GM23338 (cell line): Measurements from ENCODE around the gene NXN. TPM values are rescaled to one million over a fixed set of nuclear protein-coding genes. Genes with fewer than 3 reads are reported as not detected.

ENCODE experiments used
- ATAC-seq: fragments of 200-7000 bp; cut with Tn5 transposase; 3 replicates; pipeline ENCODE4 v1.9.1; 2020
- DNase-seq: peaks from one replicate; pipeline ENCODE4 v3.0.0-alpha.2; 2015; ENCODE audit warnings: low spot score
- H2AFZ ChIP-seq: fragments of 200-600 bp; sonication (generic); 2 replicates; pipeline ENCODE4 v1.8.0; 2016; ENCODE audit warnings: antibody characterized with exemption, mild to moderate bottlenecking, moderate library complexity
- H3F3A ChIP-seq: fragments of 200-600 bp; sonication (generic); replicated peaks from 2 replicates; pipeline ENCODE4 v1.8.0; 2017; ENCODE audit warnings: antibody characterized with exemption, mixed run types, low read depth
- H3K27ac ChIP-seq: fragments of 200-600 bp; sonication (generic); 2 replicates; pipeline ENCODE4 v1.6.1; 2016; ENCODE audit warnings: low read depth
- H3K27me3 ChIP-seq: fragments of 200-600 bp; sonication (generic); 2 replicates; pipeline ENCODE4 v1.8.0; 2016; ENCODE audit warnings: mild to moderate bottlenecking, mixed run types, moderate library complexity; ENCODE audit not compliant: insufficient read depth
- H3K36me3 ChIP-seq: fragments of 200-600 bp; sonication (generic); 2 replicates; pipeline ENCODE4 v1.8.0; 2016; ENCODE audit warnings: mild to moderate bottlenecking; ENCODE audit not compliant: insufficient read depth
- H3K4me1 ChIP-seq: fragments of 200-600 bp; sonication (generic); 2 replicates; pipeline ENCODE4 v1.8.0; 2016; ENCODE audit warnings: mild to moderate bottlenecking, moderate library complexity; ENCODE audit not compliant: insufficient read depth
- H3K4me2 ChIP-seq: fragments of 200-600 bp; sonication (generic); 2 replicates; pipeline ENCODE4 v1.7.1; 2017; ENCODE audit warnings: mixed run types
- H3K4me3 ChIP-seq: fragments of 200-600 bp; sonication (generic); 2 replicates; pipeline ENCODE4 v1.6.1; 2016; ENCODE audit warnings: mixed run types
- H3K79me2 ChIP-seq: fragments of 200-600 bp; sonication (generic); replicated peaks from 2 replicates; pipeline ENCODE4 v1.8.0; 2017; ENCODE audit warnings: mild to moderate bottlenecking; ENCODE audit not compliant: insufficient read depth
- H3K9me2 ChIP-seq: fragments of 200-600 bp; sonication (generic); 2 replicates; pipeline ENCODE4 v1.8.0; 2017; ENCODE audit not compliant: insufficient read depth
- H4K20me1 ChIP-seq: fragments of 200-600 bp; sonication (generic); replicated peaks from 2 replicates; pipeline ENCODE4 v1.8.0; 2017; ENCODE audit warnings: mild to moderate bottlenecking; ENCODE audit not compliant: insufficient read depth
- H3K27ac Mint-ChIP-seq: 2 replicates; pipeline ENCODE4 v1.8.0; 2020; ENCODE audit warnings: inconsistent platforms, mild to moderate bottlenecking, moderate library complexity, mixed read lengths
- H3K27me3 Mint-ChIP-seq: 3 replicates; pipeline ENCODE4 v1.8.0; 2022; ENCODE audit warnings: low read depth, mild to moderate bottlenecking, moderate library complexity, mixed read lengths, inconsistent platforms; ENCODE audit not compliant: insufficient read depth, poor library complexity
- H3K36me3 Mint-ChIP-seq: 3 replicates; pipeline ENCODE4 v1.8.0; 2021; ENCODE audit warnings: low read depth, mild to moderate bottlenecking, inconsistent platforms, moderate library complexity, mixed read lengths
- H3K4me1 Mint-ChIP-seq: 3 replicates; pipeline ENCODE4 v1.8.0; 2020; ENCODE audit warnings: mild to moderate bottlenecking, inconsistent platforms, mixed read lengths
- H3K4me3 Mint-ChIP-seq: 3 replicates; pipeline ENCODE4 v1.8.0; 2021; ENCODE audit warnings: moderate library complexity, mild to moderate bottlenecking, inconsistent platforms, mixed read lengths
- H3K9me3 Mint-ChIP-seq: 3 replicates; pipeline ENCODE4 v1.8.0; 2020; ENCODE audit warnings: moderate library complexity, mild to moderate bottlenecking, inconsistent platforms, mixed read lengths
- CREB1 ChIP-seq: fragments of 250-450 bp; sonication (Bioruptor Pico); IDR thresholded peaks from 2 replicates; pipeline ENCODE4 v1.5.0; 2020; ENCODE audit warnings: low read depth, mild to moderate bottlenecking, moderate library complexity
- ETS1 ChIP-seq: IDR thresholded peaks from 2 replicates; pipeline ENCODE4 v1.6.1; 2016; ENCODE audit warnings: antibody characterized with exemption
- EZH2 ChIP-seq: fragments of 200-600 bp; sonication (generic); IDR thresholded peaks from one replicate; pipeline ENCODE4 v1.8.0; 2017; ENCODE audit warnings: antibody characterized with exemption, mild to moderate bottlenecking, low read depth; ENCODE audit not compliant: unreplicated experiment
- EZH2phosphoT487 ChIP-seq: fragments of 200-600 bp; sonication (generic); IDR thresholded peaks from one replicate; pipeline ENCODE4 v1.8.1; 2018; ENCODE audit warnings: antibody characterized with exemption; ENCODE audit not compliant: unreplicated experiment
- JUNB ChIP-seq: IDR thresholded peaks from one replicate; pipeline ENCODE4 v1.6.1; 2016; ENCODE audit warnings: antibody characterized with exemption; ENCODE audit not compliant: unreplicated experiment
- NANOG ChIP-seq: IDR thresholded peaks from 2 replicates; pipeline ENCODE4 v1.6.1; 2016; ENCODE audit warnings: antibody characterized with exemption, borderline replicate concordance
- POLR2AphosphoS5 ChIP-seq: IDR thresholded peaks from 2 replicates; pipeline ENCODE4 v1.6.1; 2016; ENCODE audit warnings: antibody characterized with exemption, low read depth
- STAT1 ChIP-seq: IDR thresholded peaks from one replicate; pipeline ENCODE4 v1.6.1; 2016; ENCODE audit warnings: antibody characterized with exemption; ENCODE audit not compliant: unreplicated experiment
- ZNF114 ChIP-seq: fragments of 250-450 bp; sonication (Bioruptor Pico); IDR thresholded peaks from 2 replicates; pipeline ENCODE4 v1.5.0; 2020; ENCODE audit warnings: mild to moderate bottlenecking, moderate library complexity
- ZNF331 ChIP-seq: fragments of 250-450 bp; sonication (Bioruptor Pico); IDR thresholded peaks from 2 replicates; pipeline ENCODE4 v1.5.0; 2020; ENCODE audit warnings: low read depth, mild to moderate bottlenecking, moderate library complexity
- ZNF462 ChIP-seq: fragments of 250-450 bp; sonication (Bioruptor Pico); IDR thresholded peaks from 2 replicates; pipeline ENCODE4 v1.5.0; 2020; ENCODE audit warnings: mild to moderate bottlenecking, moderate library complexity
- polyA plus RNA-seq: library from polyadenylated mRNA; unstranded; fragments of >200 nt; fragmentation: Nextera tagmentation; extraction: Ambion mirVana; gene quantifications from 2 replicates; pipeline ENCODE4 v1.2.1, GENCODE V29; 2016
- total RNA-seq: library from RNA; depleted of rRNA; stranded (reverse); fragments of >200 nt; shearing (Covaris generic); gene quantifications from 2 replicates; pipeline ENCODE4 v1.2.3, GENCODE V29; 2014
- TF ChIP-seq, protein P1 (sequence below): IDR thresholded peaks from one replicate; pipeline ENCODE4 v1.6.1; 2018; ENCODE audit warnings: antibody characterized with exemption; ENCODE audit not compliant: unreplicated experiment
- TF ChIP-seq, protein P2 (sequence below), 2 experiments: fragments of 200-600 bp in 1 of 2; sonication (generic) in 1 of 2; conservative IDR thresholded peaks; 2 replicates each; pipeline versions ENCODE4 v1.5.1 to v1.6.1; 2016 to 2017; ENCODE audit warnings: antibody characterized with exemption in 2 of 2, low read depth in 2 of 2, mild to moderate bottlenecking in 2 of 2, moderate library complexity in 1 of 2

The NXN gene
- total and polyA plus RNA-seq, 2 experiments from 2014 or later: 31.8 to 105 TPM

GRCh38 chr17:824378-824777, 155.2 kb downstream of the NXN start:
- no peaks in the 10 kb centered on the region for H3F3A ChIP-seq
- no peak overlapping the region for H2AFZ ChIP-seq
- Mint-ChIP-seq H3K4me3 (no peak overlapping the region), H3K36me3 (peaks cover 37% of the 10 kb centered on the region), H3K27ac (no peak overlapping the region), H3K9me3 (no peaks in the 10 kb centered on the region), H3K27me3 (no peaks in the 10 kb centered on the region), H3K4me1 (no peaks in the 10 kb centered on the region)
- TF ChIP-seq ZNF462 (CRISPR knock-in tag) (no peak), STAT1 (no peak), EZH2 (no peak), JUNB (no peak), EZH2phosphoT487 (no peak), ETS1 (no peak), ZNF114 (no peak), POLR2AphosphoS5 (no peak), NANOG (no peak), CREB1 (CRISPR knock-in tag) (no peak), ZNF331 (CRISPR knock-in tag) (no peak)
- TF ChIP-seq, protein P1, sequence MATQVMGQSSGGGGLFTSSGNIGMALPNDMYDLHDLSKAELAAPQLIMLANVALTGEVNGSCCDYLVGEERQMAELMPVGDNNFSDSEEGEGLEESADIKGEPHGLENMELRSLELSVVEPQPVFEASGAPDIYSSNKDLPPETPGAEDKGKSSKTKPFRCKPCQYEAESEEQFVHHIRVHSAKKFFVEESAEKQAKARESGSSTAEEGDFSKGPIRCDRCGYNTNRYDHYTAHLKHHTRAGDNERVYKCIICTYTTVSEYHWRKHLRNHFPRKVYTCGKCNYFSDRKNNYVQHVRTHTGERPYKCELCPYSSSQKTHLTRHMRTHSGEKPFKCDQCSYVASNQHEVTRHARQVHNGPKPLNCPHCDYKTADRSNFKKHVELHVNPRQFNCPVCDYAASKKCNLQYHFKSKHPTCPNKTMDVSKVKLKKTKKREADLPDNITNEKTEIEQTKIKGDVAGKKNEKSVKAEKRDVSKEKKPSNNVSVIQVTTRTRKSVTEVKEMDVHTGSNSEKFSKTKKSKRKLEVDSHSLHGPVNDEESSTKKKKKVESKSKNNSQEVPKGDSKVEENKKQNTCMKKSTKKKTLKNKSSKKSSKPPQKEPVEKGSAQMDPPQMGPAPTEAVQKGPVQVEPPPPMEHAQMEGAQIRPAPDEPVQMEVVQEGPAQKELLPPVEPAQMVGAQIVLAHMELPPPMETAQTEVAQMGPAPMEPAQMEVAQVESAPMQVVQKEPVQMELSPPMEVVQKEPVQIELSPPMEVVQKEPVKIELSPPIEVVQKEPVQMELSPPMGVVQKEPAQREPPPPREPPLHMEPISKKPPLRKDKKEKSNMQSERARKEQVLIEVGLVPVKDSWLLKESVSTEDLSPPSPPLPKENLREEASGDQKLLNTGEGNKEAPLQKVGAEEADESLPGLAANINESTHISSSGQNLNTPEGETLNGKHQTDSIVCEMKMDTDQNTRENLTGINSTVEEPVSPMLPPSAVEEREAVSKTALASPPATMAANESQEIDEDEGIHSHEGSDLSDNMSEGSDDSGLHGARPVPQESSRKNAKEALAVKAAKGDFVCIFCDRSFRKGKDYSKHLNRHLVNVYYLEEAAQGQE: no peak
- TF ChIP-seq, protein P2, sequence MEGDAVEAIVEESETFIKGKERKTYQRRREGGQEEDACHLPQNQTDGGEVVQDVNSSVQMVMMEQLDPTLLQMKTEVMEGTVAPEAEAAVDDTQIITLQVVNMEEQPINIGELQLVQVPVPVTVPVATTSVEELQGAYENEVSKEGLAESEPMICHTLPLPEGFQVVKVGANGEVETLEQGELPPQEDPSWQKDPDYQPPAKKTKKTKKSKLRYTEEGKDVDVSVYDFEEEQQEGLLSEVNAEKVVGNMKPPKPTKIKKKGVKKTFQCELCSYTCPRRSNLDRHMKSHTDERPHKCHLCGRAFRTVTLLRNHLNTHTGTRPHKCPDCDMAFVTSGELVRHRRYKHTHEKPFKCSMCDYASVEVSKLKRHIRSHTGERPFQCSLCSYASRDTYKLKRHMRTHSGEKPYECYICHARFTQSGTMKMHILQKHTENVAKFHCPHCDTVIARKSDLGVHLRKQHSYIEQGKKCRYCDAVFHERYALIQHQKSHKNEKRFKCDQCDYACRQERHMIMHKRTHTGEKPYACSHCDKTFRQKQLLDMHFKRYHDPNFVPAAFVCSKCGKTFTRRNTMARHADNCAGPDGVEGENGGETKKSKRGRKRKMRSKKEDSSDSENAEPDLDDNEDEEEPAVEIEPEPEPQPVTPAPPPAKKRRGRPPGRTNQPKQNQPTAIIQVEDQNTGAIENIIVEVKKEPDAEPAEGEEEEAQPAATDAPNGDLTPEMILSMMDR (conservative IDR thresholded peaks at IDR 0.05; ENCODE audit: low read depth in 2 of 2): no peak
- H3K4me3 ChIP-seq: no peak overlapping the region
- H3K4me1 ChIP-seq: no peaks in the 10 kb centered on the region
- H3K27me3 ChIP-seq: no peaks in the 10 kb centered on the region
- no peak overlapping the region for H3K4me2 ChIP-seq
- no peak overlapping the region; the same call in 1 of the 2 replicates for H3K27ac ChIP-seq
- peaks cover 16% of the 10 kb centered on the region for H3K79me2 ChIP-seq
- H3K36me3 ChIP-seq: peaks cover 5% of the 10 kb centered on the region; the same call in 1 of the 2 replicates
- H3K9me2 ChIP-seq: no peaks in the 10 kb centered on the region
- peaks cover 8% of the 10 kb centered on the region; the same call in 1 of the 2 replicates for H4K20me1 ChIP-seq
- no peak for ATAC-seq
- DNase-seq: no peak
